ENCODE data around the gene BTG1.

Gene BTG1

GRCh38 chr12:92114834-92115233, 30.8 kb downstream of the BTG1 start:
- H3K27me3 ChIP-seq (replicated peaks; ENCODE audit: insufficient read depth, low read length), result no peaks in the 10 kb centered on the region
- no peaks in the 10 kb centered on the region for H3K9me2 ChIP-seq (replicated peaks; ENCODE audit: insufficient read depth, low read length)
- DNase-seq, result no peak
- no peaks in the 10 kb centered on the region for H3K36me3 ChIP-seq (replicated peaks; ENCODE audit: insufficient read depth, low read length)
- TF ChIP-seq CTCF (IDR thresholded peaks at IDR 0.05; ENCODE audit: low read length) (no peak), EZH2 (optimal IDR thresholded peaks at IDR 0.05; ENCODE audit: low read depth, low read length) (no peak), EZH2phosphoT487 (IDR thresholded peaks at IDR 0.05; ENCODE audit: low read length) (no peak)
- H2AFZ ChIP-seq (ENCODE audit: low read length), result no peak overlapping the region
- H3K4me2 ChIP-seq (ENCODE audit: low read depth, low read length), result no peak overlapping the region
- H3K9me3 ChIP-seq (replicated peaks; ENCODE audit: insufficient read depth, low read length), result no peaks in the 10 kb centered on the region
- no peak overlapping the region for H3K4me3 ChIP-seq (ENCODE audit: low read length)
- H3K27ac ChIP-seq (ENCODE audit: low read length), result no peak overlapping the region
- H3F3A ChIP-seq (ENCODE audit: insufficient read depth, low read length), result no peaks in the 10 kb centered on the region
- no peaks in the 10 kb centered on the region for H3K4me1 ChIP-seq (ENCODE audit: low read length)
- H3K79me2 ChIP-seq (ENCODE audit: low read length), result peaks cover 14% of the 10 kb centered on the region; the same call in 1 of the 2 replicates
- H3K9ac ChIP-seq (ENCODE audit: low read length), result no peak overlapping the region
- no peaks in the 10 kb centered on the region for H4K20me1 ChIP-seq (ENCODE audit: insufficient read depth, low read length)

GRCh38 chr12:92111256-92111655, 34.4 kb downstream of the BTG1 start:
- no peak for DNase-seq
- H3K9ac ChIP-seq (ENCODE audit: low read length), result no peak overlapping the region
- H3K4me2 ChIP-seq (ENCODE audit: low read depth, low read length), result no peak overlapping the region
- H3K4me3 ChIP-seq (ENCODE audit: low read length), result no peak overlapping the region
- no peaks in the 10 kb centered on the region for H3K9me2 ChIP-seq (replicated peaks; ENCODE audit: insufficient read depth, low read length)
- H3K27me3 ChIP-seq (replicated peaks; ENCODE audit: insufficient read depth, low read length), result no peaks in the 10 kb centered on the region
- no peaks in the 10 kb centered on the region for H3K36me3 ChIP-seq (replicated peaks; ENCODE audit: insufficient read depth, low read length)
- no peak overlapping the region for H3K27ac ChIP-seq (ENCODE audit: low read length)
- H4K20me1 ChIP-seq (ENCODE audit: insufficient read depth, low read length), result no peaks in the 10 kb centered on the region
- no peaks in the 10 kb centered on the region for H3K4me1 ChIP-seq (ENCODE audit: low read length)
- H3F3A ChIP-seq (ENCODE audit: insufficient read depth, low read length), result no peaks in the 10 kb centered on the region
- TF ChIP-seq EZH2 (optimal IDR thresholded peaks at IDR 0.05; ENCODE audit: low read depth, low read length) (no peak), CTCF (IDR thresholded peaks at IDR 0.05; ENCODE audit: low read length) (no peak), EZH2phosphoT487 (IDR thresholded peaks at IDR 0.05; ENCODE audit: low read length) (no peak)
- 0 out of 2 replicates have a peak, but pooled peaks cover 6% of the 10 kb centered on the region for H3K79me2 ChIP-seq (ENCODE audit: low read length)
- H2AFZ ChIP-seq (ENCODE audit: low read length), result no peak overlapping the region
- H3K9me3 ChIP-seq (replicated peaks; ENCODE audit: insufficient read depth, low read length), result no peaks in the 10 kb centered on the region

- Histone ChIP-seq H3K79me2 (ENCODE audit: low read length) (0 out of 2 replicates have a peak, but pooled peaks cover 6% of the 10 kb centered on the region), H4K20me1 (ENCODE audit: insufficient read depth, low read length) (no peaks in the 10 kb centered on the region), H3K4me3 (ENCODE audit: low read length) (no peak overlapping the region), H3K4me2 (ENCODE audit: low read depth, low read length) (no peak overlapping the region), H3K4me1 (ENCODE audit: low read length) (no peaks in the 10 kb centered on the region), H3F3A (ENCODE audit: insufficient read depth, low read length) (no peaks in the 10 kb centered on the region), H3K9me3 (replicated peaks; ENCODE audit: insufficient read depth, low read length) (no peaks in the 10 kb centered on the region), H2AFZ (ENCODE audit: low read length) (no peak overlapping the region), H3K27me3 (replicated peaks; ENCODE audit: insufficient read depth, low read length) (no peaks in the 10 kb centered on the region), H3K36me3 (replicated peaks; ENCODE audit: insufficient read depth, low read length) (no peaks in the 10 kb centered on the region), H3K9me2 (replicated peaks; ENCODE audit: insufficient read depth, low read length) (no peaks in the 10 kb centered on the region), H3K9ac (ENCODE audit: low read length) (no peak overlapping the region), H3K27ac (ENCODE audit: low read length) (no peak overlapping the region)
- TF ChIP-seq EZH2phosphoT487 (IDR thresholded peaks at IDR 0.05; ENCODE audit: low read length) (no peak), CTCF (IDR thresholded peaks at IDR 0.05; ENCODE audit: low read length) (no peak), EZH2 (optimal IDR thresholded peaks at IDR 0.05; ENCODE audit: low read depth, low read length) (no peak)
- DNase-seq, result no peak
Measured at GRCh38 chr12:92110083-92110640, 35.5 kb downstream of the BTG1 start.
